GM12878 (cell line): ENCODE results near the gene TNFAIP8L3. TPM values are rescaled to one million over a fixed set of nuclear protein-coding genes. Genes with fewer than 3 reads are reported as not detected.

Experiments used
- CTCF ChIP-seq, 3 experiments: IDR thresholded peaks in 2 of 3; conservative IDR thresholded peaks in 1 of 3; 2 replicates each; pipeline ENCODE4 v1.5.1; 2011; ENCODE audit warnings: low read depth in 3 of 3, low read length in 3 of 3, mild to moderate bottlenecking in 3 of 3, control low read depth in 2 of 3, moderate library complexity in 2 of 3, inconsistent platforms in 1 of 3, mixed read lengths in 1 of 3; ENCODE audit not compliant: control insufficient read depth in 2 of 3, insufficient read depth in 1 of 3; ENCODE audit errors: extremely low read depth in 1 of 3
- EGR1 ChIP-seq, 2 experiments: IDR thresholded peaks; 1 replicate in 1 of 2; 2 replicates in 1 of 2; pipeline ENCODE4 v1.6.1; 2011 to 2012; ENCODE audit warnings: low read depth in 2 of 2, low read length in 2 of 2, borderline replicate concordance in 1 of 2, mild to moderate bottlenecking in 1 of 2, moderate library complexity in 1 of 2
- KAT2A ChIP-seq: conservative IDR thresholded peaks from 2 replicates; pipeline ENCODE4 v1.6.1; 2011; ENCODE audit warnings: low read depth, low read length; ENCODE audit not compliant: control insufficient read depth
- NKRF ChIP-seq: fragments of 450-650 bp; conservative IDR thresholded peaks from 2 replicates; pipeline ENCODE4 v1.6.1; 2017; ENCODE audit warnings: mild to moderate bottlenecking, moderate library complexity
- REST ChIP-seq: IDR thresholded peaks from 2 replicates; pipeline ENCODE4 v1.6.1; 2012; ENCODE audit warnings: mild to moderate bottlenecking, low read depth, low read length
- ZNF217 ChIP-seq: fragments of 450-650 bp; IDR thresholded peaks from 2 replicates; pipeline ENCODE4 v1.6.1; 2017; ENCODE audit warnings: antibody characterized with exemption, mild to moderate bottlenecking
- polyA plus RNA-seq, 11 experiments: library from polyadenylated mRNA; depleted of rRNA in 4 of 11; unstranded in 6 of 11; stranded (reverse) in 5 of 11; fragments of >200 nt; fragmentation: Nextera tagmentation in 4 of 11; fragmentation: Illumina TruSeq in 1 of 11; extraction: Ambion mirVana in 4 of 11; extraction: Trizol in 1 of 11; gene quantifications; 1 replicate in 1 of 11; 2 replicates in 10 of 11; pipeline versions ENCODE4 v1.2.1 to v1.2.3, GENCODE V29; 2011 to 2016; ENCODE audit warnings: inconsistent platforms in 2 of 11, missing spikeins in 2 of 11, low read depth in 1 of 11
- total RNA-seq, 4 experiments: library from RNA; depleted of rRNA in 3 of 4; stranded (reverse); fragments of >200 nt in 3 of 4; fragmentation: Illumina TruSeq in 1 of 4; extraction: Trizol in 1 of 4; gene quantifications; 2 replicates each; pipeline versions ENCODE4 v1.2.1 to v1.2.3, GENCODE V29; 2013 to 2021

Gene TNFAIP8L3
- total and polyA plus RNA-seq, 10 of the 15 experiments (the other 5 are each of a cell fraction or from before 2014, with no cell fraction given): 0.22 TPM; not detected in 9

- TF ChIP-seq NKRF (no peak), CTCF (IDR thresholded peaks at IDR 0.05 in 2 of 3, conservative IDR thresholded peaks at IDR 0.05 in 1 of 3; ENCODE audit: control insufficient read depth in 2 of 3, extremely low read depth in 1 of 3, insufficient read depth in 1 of 3, low read depth in 3 of 3, low read length in 3 of 3) (no peak), KAT2A (no peak), EGR1 (IDR thresholded peaks at IDR 0.05; ENCODE audit: borderline replicate concordance in 1 of 2, low read depth in 2 of 2, low read length in 2 of 2) (no peak), REST (no peak), ZNF217 (no peak)
Observed at GRCh38 chr15:51110171-51110570, 15.5 kb upstream of the TNFAIP8L3 start (continued).
